Endothelial cell (in vitro differentiated cells): ENCODE results near the gene MT1G. TPM values are rescaled to one million over a fixed set of nuclear protein-coding genes. Genes with fewer than 3 reads are reported as not detected.

Experiments
- DNase-seq: peaks from one replicate; pipeline ENCODE4 v3.0.0; 2021; ENCODE audit warnings: low spot score
- H3K27ac Mint-ChIP-seq: one replicate; pipeline ENCODE4 v1.8.0; 2021; ENCODE audit warnings: mixed read lengths, inconsistent platforms; ENCODE audit not compliant: unreplicated experiment
- H3K27me3 Mint-ChIP-seq: one replicate; pipeline ENCODE4 v1.8.0; 2021; ENCODE audit warnings: mild to moderate bottlenecking, moderate library complexity, mixed read lengths, inconsistent platforms; ENCODE audit not compliant: unreplicated experiment
- H3K36me3 Mint-ChIP-seq: one replicate; pipeline ENCODE4 v1.8.0; 2021; ENCODE audit warnings: mild to moderate bottlenecking, low read depth, mixed read lengths, inconsistent platforms; ENCODE audit not compliant: unreplicated experiment
- H3K4me1 Mint-ChIP-seq: one replicate; pipeline ENCODE4 v1.8.0; 2021; ENCODE audit warnings: mild to moderate bottlenecking, mixed read lengths, inconsistent platforms; ENCODE audit not compliant: unreplicated experiment
- H3K4me3 Mint-ChIP-seq: one replicate; pipeline ENCODE4 v1.8.0; 2021; ENCODE audit warnings: mild to moderate bottlenecking, mixed read lengths, inconsistent platforms; ENCODE audit not compliant: unreplicated experiment
- H3K9me3 Mint-ChIP-seq: one replicate; pipeline ENCODE4 v1.8.0; 2021; ENCODE audit warnings: mixed read lengths, inconsistent platforms; ENCODE audit not compliant: unreplicated experiment
- CTCF ChIP-seq: fragments of 200-600 bp; sonication (generic); IDR thresholded peaks from one replicate; pipeline ENCODE4 v1.5.0; 2021; ENCODE audit warnings: antibody characterized with exemption; ENCODE audit not compliant: unreplicated experiment
- total RNA-seq: library from RNA; stranded (reverse); fragmentation: NEBNext Ultra II Directional; extraction: Animal tissue kit (Norgen Biotek cat#: 25700); gene quantifications from one replicate; pipeline ENCODE4 v1.2.1, GENCODE V29; 2021; ENCODE audit not compliant: unreplicated experiment

The MT1G gene
- total RNA-seq, 1 donor from 2014 or later = not detected

DNA sequence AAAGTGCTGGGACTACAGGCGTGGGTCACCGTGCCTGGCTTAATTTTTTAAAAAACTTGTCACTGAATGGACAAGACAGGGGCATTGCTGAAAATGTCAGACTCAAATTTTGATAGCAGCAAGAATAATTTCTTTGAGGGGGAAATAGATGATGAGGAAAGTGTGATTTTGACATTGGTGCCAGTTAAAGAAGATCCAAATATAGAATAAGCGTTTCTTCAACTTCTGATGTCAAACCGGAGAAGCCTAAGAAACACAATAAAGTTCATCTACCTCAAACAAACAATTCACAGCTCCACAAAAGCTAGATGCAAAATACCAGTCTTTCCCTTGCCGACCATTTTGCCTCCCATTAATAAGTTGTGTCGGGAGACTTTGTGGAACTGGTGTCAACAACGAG lies 18.9 kb upstream of the MT1G start:
- peaks cover 3% of the 10 kb centered on the region for H3K4me1 Mint-ChIP-seq
- DNase-seq = no peak
- no peak for TF ChIP-seq CTCF
- H3K36me3 Mint-ChIP-seq = peaks cover 4% of the 10 kb centered on the region
- H3K9me3 Mint-ChIP-seq = no peaks in the 10 kb centered on the region
- H3K27me3 Mint-ChIP-seq = peaks cover 9% of the 10 kb centered on the region
- H3K4me3 Mint-ChIP-seq = no peak overlapping the region
- H3K27ac Mint-ChIP-seq = no peak overlapping the region

- H3K36me3 Mint-ChIP-seq = peaks cover 9% of the 10 kb centered on the region
- no peak overlapping the region for H3K4me3 Mint-ChIP-seq
- TF ChIP-seq CTCF = no peak
- no peaks in the 10 kb centered on the region for H3K9me3 Mint-ChIP-seq
- no peak for DNase-seq
- H3K27me3 Mint-ChIP-seq = peaks cover 17% of the 10 kb centered on the region
- H3K27ac Mint-ChIP-seq = no peak overlapping the region
- peaks cover 5% of the 10 kb centered on the region for H3K4me1 Mint-ChIP-seq
These were observed 17.2 kb upstream of the MT1G start for GRCh38 chr16:56684926-56685590.

- Mint-ChIP-seq H3K27me3 (peaks cover 17% of the 10 kb centered on the region), H3K27ac (no peak overlapping the region), H3K9me3 (no peaks in the 10 kb centered on the region), H3K36me3 (peaks cover 9% of the 10 kb centered on the region), H3K4me3 (no peak overlapping the region), H3K4me1 (peaks cover 5% of the 10 kb centered on the region)
- TF ChIP-seq CTCF = no peak
- no peak for DNase-seq
These were observed 16.5 kb upstream of the MT1G start for GRCh38 chr16:56684256-56684925.

- Mint-ChIP-seq H3K4me1 (peaks cover 5% of the 10 kb centered on the region), H3K36me3 (peaks cover 9% of the 10 kb centered on the region), H3K27me3 (peaks cover 16% of the 10 kb centered on the region), H3K9me3 (no peaks in the 10 kb centered on the region), H3K27ac (no peak overlapping the region), H3K4me3 (no peak overlapping the region)
- no peak for TF ChIP-seq CTCF
- no peak for DNase-seq
These were observed 15.7 kb upstream of the MT1G start for GRCh38 chr16:56683424-56684172.
